Stimulated activated CD4-positive, alpha-beta T cell treated with anti-CD3 and anti-CD28 coated beads, TNF-alpha, amount 100 ng/mL, for 48 hours (primary cell): Measurements from ENCODE around the gene EREG.
"Not testable (repeated sequence)": the region's sequence is repeated elsewhere in the genome, so short reads cannot be mapped to it uniquely, and the experiment has no call there.

Source experiments
- DNase-seq, 3 donors: peaks; one replicate each; pipeline ENCODE4 v3.0.0-alpha.2; 2020; ENCODE audit warnings: low read depth in 3 of 3

EREG gene

GRCh38 chr4:74390677-74391076, 25.7 kb downstream of the EREG start:
- DNase-seq: no peak

GRCh38 chr4:74391346-74391745, 26.4 kb downstream of the EREG start:
- no peak for DNase-seq

GRCh38 chr4:74391890-74392475, 27.0 kb downstream of the EREG start:
- no peak for DNase-seq

GRCh38 chr4:74394476-74395136, 29.7 kb downstream of the EREG start:
- DNase-seq: no peak

GRCh38 chr4:74395633-74396032, 30.7 kb downstream of the EREG start:
- DNase-seq: no peak

- DNase-seq: no peak
Observed at GRCh38 chr4:74397748-74398426, 32.9 kb downstream of the EREG start.

GRCh38 chr4:74398894-74399589, 34.1 kb downstream of the EREG start:
- not testable (repeated sequence) for DNase-seq

- DNase-seq: no peak
Observed at GRCh38 chr4:74400395-74400794, 35.5 kb downstream of the EREG start.

GRCh38 chr4:74402692-74403456, 37.9 kb downstream of the EREG start:
- DNase-seq: no peak

GRCh38 chr4:74407891-74408290, 42.9 kb downstream of the EREG start:
- DNase-seq: no peak

- no peak for DNase-seq
Observed at GRCh38 chr4:74408639-74409038, 43.7 kb downstream of the EREG start.

- no peak for DNase-seq
Observed at GRCh38 chr4:74410272-74410671, 45.3 kb downstream of the EREG start.

GRCh38 chr4:74412225-74412624, 47.3 kb downstream of the EREG start:
- no peak for DNase-seq

GRCh38 chr4:74413265-74413664, 48.3 kb downstream of the EREG start:
- DNase-seq: no peak

- no peak for DNase-seq
Observed at GRCh38 chr4:74414149-74414809, 49.3 kb downstream of the EREG start.

- no peak for DNase-seq
Observed at GRCh38 chr4:74415602-74416300, 50.8 kb downstream of the EREG start.

GRCh38 chr4:74418063-74418670, 53.2 kb downstream of the EREG start:
- no peak for DNase-seq

GRCh38 chr4:74420863-74421262, 55.9 kb downstream of the EREG start:
- no peak for DNase-seq

- no peak for DNase-seq
Observed at GRCh38 chr4:74423104-74423503, 58.2 kb downstream of the EREG start.

GRCh38 chr4:74424111-74424510, 59.2 kb downstream of the EREG start:
- DNase-seq: no peak
